GM13977 (cell line): Measurements from ENCODE around the gene DNAAF5.
"Not testable (repeated sequence)": the region's sequence is repeated elsewhere in the genome, so short reads cannot be mapped to it uniquely, and the experiment has no call there.

Experiments used
- DNase-seq: peaks from one replicate; pipeline ENCODE4 v3.0.0; 2012; ENCODE audit warnings: low spot score
- CTCF ChIP-seq: IDR thresholded peaks from 2 replicates; pipeline ENCODE4 v1.5.1; 2012; ENCODE audit warnings: mild to moderate bottlenecking, control low read depth; ENCODE audit not compliant: insufficient read depth; ENCODE audit errors: extremely low read depth, missing control alignments
- in situ Hi-C: fragments of 300-500 bp; cut with MboI; formaldehyde crosslinking; loops from one replicate; pipeline ENCODE4 v1.12.0; 2022; ENCODE audit warnings: low sequenced_read_pairs, low pct_unique_long_range_greater_than_20kb, mixed read lengths, inconsistent platforms; ENCODE audit not compliant: unreplicated experiment

Gene DNAAF5

GRCh38 chr7:741850-742249 is 15.4 kb downstream of the DNAAF5 start:
- DNase-seq = no peak
- in situ Hi-C loops = no loop called here
- no peak for TF ChIP-seq CTCF

GRCh38 chr7:742791-743190 is 16.3 kb downstream of the DNAAF5 start:
- in situ Hi-C loops = no loop called here
- DNase-seq = no peak
- no peak for TF ChIP-seq CTCF

GRCh38 chr7:743341-744127 is 17.0 kb downstream of the DNAAF5 start:
- in situ Hi-C loops, DNase-seq: not testable (repeated sequence)

GRCh38 chr7:744128-744520 is 17.6 kb downstream of the DNAAF5 start:
- DNase-seq, in situ Hi-C loops: not testable (repeated sequence)

GRCh38 chr7:744854-745430 is 18.4 kb downstream of the DNAAF5 start:
- no peak for DNase-seq
- in situ Hi-C loops = no loop called here
- no peak for TF ChIP-seq CTCF

GRCh38 chr7:745431-746154 is 19.1 kb downstream of the DNAAF5 start:
- no peak for DNase-seq
- TF ChIP-seq CTCF = no peak

GRCh38 chr7:746155-747061 is 19.9 kb downstream of the DNAAF5 start:
- no peak for DNase-seq
- in situ Hi-C loops = no loop called here
- TF ChIP-seq CTCF = no peak

More at GRCh38 chr7:745431-746154, 19.1 kb downstream of the DNAAF5 start:
- in situ Hi-C loops = no loop called here
